A172 (cell line): ENCODE data around the gene PLA2G12B. TPM values are rescaled to one million over a fixed set of nuclear protein-coding genes. Genes with fewer than 3 reads are reported as not detected.

ENCODE experiments used
- DNase-seq: peaks from one replicate; pipeline ENCODE4 v3.0.0-alpha.2; 2015; ENCODE audit warnings: low spot score
- total RNA-seq: library from RNA; depleted of rRNA; stranded (reverse); fragments of >200 nt; shearing (Covaris generic); gene quantifications from 2 replicates; pipeline ENCODE4 v1.2.3, GENCODE V29; 2014; rRNA removed

Gene PLA2G12B
- total RNA-seq, 1 experiment from 2014 or later: not detected

- no peak for DNase-seq
Measured at GRCh38 chr10:72890086-72890485, 64.5 kb downstream of the PLA2G12B start.

- no peak for DNase-seq
Measured at GRCh38 chr10:72889391-72889831, 65.2 kb downstream of the PLA2G12B start.

GRCh38 chr10:72888151-72888638, 66.4 kb downstream of the PLA2G12B start:
- no peak for DNase-seq

GRCh38 chr10:72887043-72887442, 67.6 kb downstream of the PLA2G12B start:
- DNase-seq: peak; percentile 3

- no peak for DNase-seq
Measured at GRCh38 chr10:72886621-72887020, 68.0 kb downstream of the PLA2G12B start.

- DNase-seq: no peak
Measured at GRCh38 chr10:72885953-72886352, 68.7 kb downstream of the PLA2G12B start.

Other genes starting within 250 kb of the PLA2G12B start
- not detected in 2 replicates for gene OIT3, start 61.1 kb downstream of the PLA2G12B start, total RNA-seq
- 87.7 and 95.5 TPM in 2 replicates for gene P4HA1, start 142.1 kb upstream of the PLA2G12B start, total RNA-seq
- 4.0 and 40.4 TPM in 2 replicates for gene NUDT13, start 155.6 kb upstream of the PLA2G12B start, total RNA-seq
- gene ECD, start 213.2 kb upstream of the PLA2G12B start, total RNA-seq: 53.9 and 55.2 TPM in 2 replicates
- 7.1 and 10.4 TPM in 2 replicates for gene FAM149B1, start 213.3 kb upstream of the PLA2G12B start, total RNA-seq